HEK293 (cell line): ENCODE measurements around the gene POLN.

ENCODE experiments used
- CTCF ChIA-PET: fragments of 350-600 bp; formaldehyde crosslinking; extraction: SDS; loops from one replicate; lab custom pipeline; 2021; ENCODE audit warnings: antibody characterized with exemption; lab: Yijun Ruan, JAX
- POLR2A ChIA-PET: fragments of 300-600 bp; formaldehyde crosslinking; extraction: SDS; loops from one replicate; lab custom pipeline; 2020; ENCODE audit warnings: antibody characterized with exemption, inconsistent platforms; lab: Yijun Ruan, JAX
- H3K27ac ChIP-seq: fragments of 200-500 bp; sonication (Bioruptor generic); 2 replicates; pipeline ENCODE4 v1.5.1; 2014; ENCODE audit warnings: low read depth, low read length, control low read depth, inconsistent platforms; ENCODE audit errors: extremely low read depth
- H3K36me3 ChIP-seq, 2 experiments: fragments of 200-500 bp in 1 of 2; sonication (Bioruptor generic) in 1 of 2; 1 replicate in 1 of 2; 2 replicates in 1 of 2; pipeline ENCODE4 v1.5.1; 2014 to 2017; ENCODE audit warnings: inconsistent platforms in 2 of 2, low read length in 2 of 2; ENCODE audit not compliant: control insufficient read depth in 2 of 2, insufficient read depth in 1 of 2
- H3K4me1 ChIP-seq: fragments of 200-500 bp; sonication (Bioruptor generic); 2 replicates; pipeline ENCODE4 v1.5.1; 2014; ENCODE audit warnings: mild to moderate bottlenecking, low read length, inconsistent platforms; ENCODE audit not compliant: control insufficient read depth, insufficient read depth
- H3K4me3 ChIP-seq: 2 replicates; pipeline ENCODE4 v1.5.1; 2011; ENCODE audit warnings: low read depth, mild to moderate bottlenecking, control low read depth, low read length, moderate library complexity
- H3K9me3 ChIP-seq: fragments of 200-500 bp; sonication (Bioruptor generic); 2 replicates; pipeline ENCODE4 v1.5.1; 2014; ENCODE audit warnings: low read depth, low read length, inconsistent platforms; ENCODE audit not compliant: control insufficient read depth, insufficient read depth
- GLI2 ChIP-seq: fragments of 450-650 bp; formaldehyde crosslinking; IDR thresholded peaks from 2 replicates; pipeline ENCODE4; 2017; ENCODE audit warnings: missing biosample characterization, missing genetic modification characterization, low read depth, borderline replicate concordance
- GLIS1 ChIP-seq: fragments of 450-650 bp; formaldehyde crosslinking; IDR thresholded peaks from 2 replicates; pipeline ENCODE4 v1.5.1; 2016; ENCODE audit warnings: missing biosample characterization, missing genetic modification characterization
- HOXA7 ChIP-seq: sonication (generic); formaldehyde crosslinking; IDR thresholded peaks from 2 replicates; pipeline ENCODE4 v1.8.1; 2022; ENCODE audit warnings: missing genetic modification reagents, borderline replicate concordance
- KLF1 ChIP-seq: fragments of 450-650 bp; formaldehyde crosslinking; IDR thresholded peaks from 2 replicates; pipeline ENCODE4 v1.5.1; 2016; ENCODE audit warnings: missing biosample characterization, missing genetic modification characterization
- KLF7 ChIP-seq: fragments of 450-650 bp; formaldehyde crosslinking; IDR thresholded peaks from 2 replicates; pipeline ENCODE4 v1.5.1; 2016; ENCODE audit warnings: missing biosample characterization, missing genetic modification characterization, borderline replicate concordance
- PRDM4 ChIP-seq: fragments of 450-650 bp; formaldehyde crosslinking; IDR thresholded peaks from 2 replicates; pipeline ENCODE4 v1.5.1; 2017; ENCODE audit warnings: missing biosample characterization, missing genetic modification characterization
- REPIN1 ChIP-seq: fragments of 450-650 bp; formaldehyde crosslinking; IDR thresholded peaks from 2 replicates; pipeline ENCODE4 v1.5.1; 2017; ENCODE audit warnings: missing biosample characterization, missing genetic modification characterization, low read depth
- ZNF169 ChIP-seq: fragments of 450-650 bp; formaldehyde crosslinking; IDR thresholded peaks from 2 replicates; pipeline ENCODE4 v1.5.1; 2016; ENCODE audit warnings: missing biosample characterization, missing genetic modification characterization
- ZNF175 ChIP-seq: fragments of 450-650 bp; formaldehyde crosslinking; IDR thresholded peaks from 2 replicates; pipeline ENCODE4 v1.5.1; 2016; ENCODE audit warnings: missing biosample characterization, missing genetic modification characterization
- ZNF341 ChIP-seq: fragments of 450-650 bp; formaldehyde crosslinking; IDR thresholded peaks from 2 replicates; pipeline ENCODE4; 2016; ENCODE audit warnings: low read depth, missing biosample characterization, missing genetic modification characterization
- ZNF416 ChIP-seq: fragments of 450-650 bp; formaldehyde crosslinking; IDR thresholded peaks from 2 replicates; pipeline ENCODE4 v1.5.1; 2016; ENCODE audit warnings: missing biosample characterization, missing genetic modification characterization
- ZNF423 ChIP-seq: fragments of 450-650 bp; formaldehyde crosslinking; IDR thresholded peaks from 2 replicates; pipeline ENCODE4 v1.5.1; 2016; ENCODE audit warnings: missing biosample characterization, missing genetic modification characterization
- ZNF544 ChIP-seq: fragments of 450-650 bp; formaldehyde crosslinking; IDR thresholded peaks from 2 replicates; pipeline ENCODE4 v1.5.0; 2017; ENCODE audit warnings: missing biosample characterization, missing genetic modification characterization
- ZNF555 ChIP-seq: fragments of 450-650 bp; formaldehyde crosslinking; conservative IDR thresholded peaks from 2 replicates; pipeline ENCODE4 v1.5.1; 2017; ENCODE audit warnings: missing biosample characterization, mild to moderate bottlenecking, missing genetic modification characterization, inconsistent platforms
- ZNF561 ChIP-seq: fragments of 450-650 bp; IDR thresholded peaks from 2 replicates; pipeline ENCODE4 v1.5.1; 2018; ENCODE audit warnings: missing biosample characterization, missing genetic modification characterization, borderline replicate concordance
- ZNF623 ChIP-seq: fragments of 450-650 bp; formaldehyde crosslinking; IDR thresholded peaks from 2 replicates; pipeline ENCODE4 v1.5.1; 2016; ENCODE audit warnings: missing biosample characterization, missing genetic modification characterization
- ZSCAN16 ChIP-seq: fragments of 450-650 bp; formaldehyde crosslinking; IDR thresholded peaks from 2 replicates; pipeline ENCODE4 v1.5.1; 2016; ENCODE audit warnings: missing biosample characterization, missing genetic modification characterization
- ZSCAN18 ChIP-seq: fragments of 450-650 bp; formaldehyde crosslinking; IDR thresholded peaks from 2 replicates; pipeline ENCODE4 v1.5.1; 2016; ENCODE audit warnings: missing biosample characterization, missing genetic modification characterization
- ZXDB ChIP-seq: fragments of 450-650 bp; formaldehyde crosslinking; IDR thresholded peaks from 2 replicates; pipeline ENCODE4 v1.5.1; 2016; ENCODE audit warnings: missing biosample characterization, missing genetic modification characterization
- TF ChIP-seq, protein P1 (sequence below): fragments of 450-650 bp; formaldehyde crosslinking; IDR thresholded peaks from 2 replicates; pipeline ENCODE4 v1.5.1; 2016; ENCODE audit warnings: missing biosample characterization, missing genetic modification characterization

POLN gene

DNA sequence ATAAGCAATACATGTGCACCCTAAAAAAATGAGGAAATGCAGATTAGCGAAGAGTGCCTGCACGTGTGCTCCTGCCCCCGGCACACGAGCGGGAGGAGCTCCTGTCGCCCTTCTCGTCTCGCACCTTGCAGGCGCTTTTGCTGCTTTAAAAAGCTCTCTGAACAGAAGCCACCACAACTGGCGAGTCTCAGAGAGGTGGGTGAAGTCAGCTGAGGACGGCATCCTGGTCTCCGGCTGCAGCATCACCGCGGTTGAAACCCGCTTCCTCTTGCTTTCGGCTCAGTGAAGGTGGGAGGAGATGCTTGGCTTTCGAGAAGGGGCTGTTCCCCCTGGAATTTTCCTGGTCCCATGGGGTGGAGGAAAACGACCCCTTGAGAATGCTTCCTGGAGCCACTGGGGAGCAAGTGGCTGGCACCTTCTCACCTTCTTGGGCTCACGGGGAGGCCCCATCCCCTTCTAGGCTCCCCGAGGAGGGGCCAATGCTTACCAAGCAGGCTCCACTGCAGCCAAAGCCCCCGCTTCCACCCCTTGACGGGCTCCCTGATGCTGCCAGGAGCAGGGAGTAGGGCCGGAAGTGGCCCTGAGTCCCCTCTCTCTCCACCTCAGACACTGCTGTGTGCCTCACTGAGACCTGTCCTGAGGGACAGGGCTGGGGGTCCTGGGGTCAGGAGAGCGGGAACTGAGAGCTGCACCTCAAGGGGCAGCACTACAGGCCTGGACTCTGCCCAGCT, 49.2 kb upstream of the POLN start (continued):
- TF ChIP-seq, protein P1, sequence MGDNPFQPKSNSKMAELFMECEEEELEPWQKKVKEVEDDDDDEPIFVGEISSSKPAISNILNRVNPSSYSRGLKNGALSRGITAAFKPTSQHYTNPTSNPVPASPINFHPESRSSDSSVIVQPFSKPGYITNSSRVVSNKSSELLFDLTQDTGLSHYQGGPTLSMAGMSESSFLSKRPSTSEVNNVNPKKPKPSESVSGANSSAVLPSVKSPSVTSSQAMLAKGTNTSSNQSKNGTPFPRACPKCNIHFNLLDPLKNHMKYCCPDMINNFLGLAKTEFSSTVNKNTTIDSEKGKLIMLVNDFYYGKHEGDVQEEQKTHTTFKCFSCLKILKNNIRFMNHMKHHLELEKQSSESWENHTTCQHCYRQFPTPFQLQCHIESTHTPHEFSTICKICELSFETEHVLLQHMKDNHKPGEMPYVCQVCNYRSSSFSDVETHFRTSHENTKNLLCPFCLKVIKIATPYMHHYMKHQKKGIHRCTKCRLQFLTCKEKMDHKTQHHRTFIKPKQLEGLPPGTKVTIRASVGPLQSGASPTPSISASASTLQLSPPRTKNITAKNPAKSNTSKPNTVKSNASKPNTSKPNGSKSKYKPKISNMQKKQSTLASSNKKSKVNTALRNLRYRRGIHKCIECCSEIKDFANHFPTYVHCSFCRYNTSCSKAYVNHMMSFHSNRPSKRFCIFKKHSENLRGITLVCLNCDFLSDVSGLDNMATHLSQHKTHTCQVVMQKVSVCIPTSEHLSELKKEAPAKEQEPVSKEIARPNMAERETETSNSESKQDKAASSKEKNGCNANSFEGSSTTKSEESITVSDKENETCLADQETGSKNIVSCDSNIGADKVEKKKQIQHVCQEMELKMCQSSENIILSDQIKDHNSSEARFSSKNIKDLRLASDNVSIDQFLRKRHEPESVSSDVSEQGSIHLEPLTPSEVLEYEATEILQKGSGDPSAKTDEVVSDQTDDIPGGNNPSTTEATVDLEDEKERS (tag by site-specific recombination): no peak

DNA sequence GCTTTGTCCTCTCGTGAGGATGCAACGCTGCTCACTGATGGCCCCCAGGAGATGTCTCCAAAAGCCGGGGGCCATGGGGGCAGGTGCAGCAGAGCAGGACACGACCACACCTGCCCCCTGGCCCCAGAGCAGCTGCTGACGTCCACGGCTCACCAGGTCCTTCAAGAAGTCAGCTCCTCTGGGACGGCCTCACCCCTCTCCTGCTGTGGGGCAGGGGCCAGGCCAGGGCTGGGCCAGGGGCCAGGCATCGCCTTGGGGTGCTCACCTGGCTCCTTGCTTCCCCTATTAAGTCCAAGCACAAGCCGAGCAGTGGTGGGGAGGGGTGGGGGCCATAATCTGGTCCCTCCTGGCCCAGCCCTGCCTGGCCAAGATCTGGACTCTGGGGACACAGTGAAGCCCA, 48.6 kb upstream of the POLN start:
- POLR2A ChIA-PET: no interaction called here
- H3K36me3 ChIP-seq: no peaks in the 10 kb centered on the region
- H3K27ac ChIP-seq: no peak overlapping the region
- TF ChIP-seq ZSCAN18 (tag by site-specific recombination) (no peak), ZNF544 (tag by site-specific recombination) (no peak), ZNF169 (no peak), ZNF341 (tag by site-specific recombination) (no peak), ZNF423 (tag by site-specific recombination) (no peak), KLF1 (tag by site-specific recombination) (no peak), PRDM4 (tag by site-specific recombination) (no peak), HOXA7 (CRISPR knock-in tag) (no peak), REPIN1 (no peak), ZNF555 (tag by site-specific recombination) (no peak), KLF7 (tag by site-specific recombination) (no peak), ZNF561 (no peak), ZNF623 (no peak), ZSCAN16 (tag by site-specific recombination) (no peak), ZNF175 (no peak), ZXDB (no peak), GLI2 (tag by site-specific recombination) (no peak)
- TF ChIP-seq, all 188 proteins: peak for 0
- Histone ChIP-seq H3K9me3 (no peaks in the 10 kb centered on the region), H3K4me3 (no peak overlapping the region), H3K4me1 (no peaks in the 10 kb centered on the region)
- CTCF ChIA-PET: no interaction called here

DNA sequence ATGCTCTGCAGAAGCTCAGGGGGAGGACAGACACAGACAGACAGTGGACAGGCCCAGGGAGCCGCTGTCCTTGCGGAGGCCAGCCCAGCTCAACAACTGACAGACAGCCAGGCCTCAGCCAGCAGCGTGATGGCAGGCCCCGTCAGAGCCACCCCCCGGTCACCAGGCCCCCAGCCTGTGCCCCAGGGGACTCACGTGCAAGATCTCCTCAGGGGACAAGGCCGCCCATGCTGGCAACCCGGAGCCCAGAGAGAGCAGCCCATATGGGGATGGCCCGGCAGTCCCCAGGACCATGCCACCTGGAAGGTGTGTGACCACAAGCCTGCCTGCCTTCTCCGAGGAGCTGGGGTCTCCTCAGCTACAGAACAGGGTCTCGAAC, 48.0 kb upstream of the POLN start:
- Histone ChIP-seq H3K36me3 (no peaks in the 10 kb centered on the region), H3K27ac (no peak overlapping the region), H3K4me1 (no peaks in the 10 kb centered on the region), H3K4me3 (no peak overlapping the region), H3K9me3 (no peaks in the 10 kb centered on the region)
- POLR2A ChIA-PET: no interaction called here
- CTCF ChIA-PET: no interaction called here
- peak; percentile 26; the same call in 1 of the 2 replicates for TF ChIP-seq GLIS1
- no peak for TF ChIP-seq ZNF416
